Measurements from ENCODE around the gene FCMR.

The FCMR gene

DNA sequence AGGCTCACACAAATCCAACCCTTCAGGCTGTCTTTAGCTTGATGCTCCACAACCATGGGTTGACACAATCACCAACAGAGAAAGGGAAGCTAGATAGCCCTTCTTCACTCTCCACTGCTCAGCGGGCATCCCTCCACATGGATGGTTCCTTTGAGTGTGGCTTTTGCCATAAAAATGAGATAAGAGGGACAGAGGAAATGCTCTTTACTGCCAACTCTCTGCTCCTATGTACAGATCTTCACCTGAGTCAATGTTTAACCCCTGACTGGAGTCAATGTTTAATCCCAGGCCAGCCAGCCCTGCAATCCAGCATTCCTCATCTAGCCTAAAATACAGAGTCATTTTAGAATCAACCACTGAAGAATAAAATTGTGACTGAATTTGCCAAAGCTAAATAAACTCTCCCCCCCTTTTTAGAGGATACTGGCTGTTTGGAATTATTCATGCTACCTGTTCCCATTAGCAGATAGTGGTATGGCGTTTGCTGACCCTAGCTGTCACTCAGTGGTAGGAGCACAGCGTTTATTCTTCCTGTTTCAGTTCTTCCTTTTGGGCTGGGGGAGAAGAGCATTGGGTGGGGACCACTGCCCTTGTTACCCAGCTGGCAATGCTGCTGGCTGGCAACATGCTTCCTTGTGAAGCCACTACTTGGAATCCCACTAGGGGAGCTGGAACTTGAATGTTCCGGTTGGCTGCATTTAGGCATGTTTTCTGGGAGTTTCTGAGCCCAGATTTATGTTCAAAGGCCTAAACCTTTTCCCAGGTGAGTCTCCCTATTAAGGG, 29.8 kb upstream of the FCMR start:
- no peak for DNase-seq (ENCODE audit: low read depth in 3 of 3, low spot score in 1 of 3)

DNA sequence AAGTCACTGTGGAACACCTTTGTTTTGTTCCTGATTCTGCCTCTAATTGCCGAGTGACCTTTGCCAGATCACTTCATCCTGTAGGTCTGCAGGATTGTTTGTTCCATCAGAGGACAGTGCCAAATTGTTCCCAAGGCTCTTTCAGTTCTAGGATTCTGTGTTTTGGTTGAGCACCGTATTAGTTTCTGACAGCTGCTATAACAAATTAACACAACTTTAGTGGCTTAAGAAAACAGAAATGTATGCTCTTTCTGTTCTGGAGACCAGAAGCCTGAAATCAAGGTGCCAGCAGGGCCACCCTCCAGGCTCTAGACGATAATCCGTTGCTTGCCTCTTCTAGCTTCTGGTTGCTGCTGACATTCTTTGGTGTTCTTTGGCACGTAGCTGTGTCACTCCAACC, 27.9 kb upstream of the FCMR start:
- DNase-seq (ENCODE audit: low read depth in 3 of 3, low spot score in 1 of 3): no peak

DNA sequence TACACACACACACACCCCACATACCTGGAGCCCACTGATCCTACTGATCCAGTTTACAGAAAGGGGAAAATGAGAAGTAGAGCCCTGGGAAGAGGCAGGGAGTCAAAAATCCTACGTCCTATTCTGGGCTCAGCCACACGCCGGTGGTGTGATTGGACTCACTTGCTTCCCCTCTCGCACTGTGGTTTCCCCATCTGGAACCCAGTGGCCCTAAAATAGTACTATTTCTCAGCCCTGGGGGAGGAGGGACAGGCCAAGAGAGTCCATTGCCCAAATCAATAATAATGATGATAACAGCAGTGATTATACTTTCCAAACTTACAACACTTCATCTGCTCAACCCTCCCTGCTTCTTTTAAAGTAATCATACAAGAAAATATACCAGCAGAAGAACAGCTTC, 27.5 kb upstream of the FCMR start:
- DNase-seq (ENCODE audit: low read depth in 3 of 3, low spot score in 1 of 3): no peak

DNA sequence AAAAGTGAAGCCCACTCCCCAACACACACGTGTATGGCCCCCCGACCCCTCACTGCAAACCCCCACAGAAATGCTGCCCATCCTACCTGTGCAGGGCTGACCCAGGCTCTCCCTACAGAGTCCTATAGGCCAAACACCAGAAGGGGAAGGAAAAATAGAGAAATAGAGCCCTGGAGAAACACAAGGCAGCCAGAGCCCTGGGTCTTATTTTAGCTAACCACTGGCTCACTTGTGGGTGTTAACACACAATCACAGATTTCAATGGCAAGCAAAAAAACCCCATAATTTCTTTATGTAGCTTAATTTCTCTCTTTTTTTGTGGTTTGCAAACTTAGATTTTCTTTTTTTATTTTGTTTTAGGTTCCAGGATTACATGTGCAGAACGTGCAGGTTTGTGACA, 25.5 kb upstream of the FCMR start:
- no peak for DNase-seq (ENCODE audit: low read depth in 3 of 3, low spot score in 1 of 3)

DNA sequence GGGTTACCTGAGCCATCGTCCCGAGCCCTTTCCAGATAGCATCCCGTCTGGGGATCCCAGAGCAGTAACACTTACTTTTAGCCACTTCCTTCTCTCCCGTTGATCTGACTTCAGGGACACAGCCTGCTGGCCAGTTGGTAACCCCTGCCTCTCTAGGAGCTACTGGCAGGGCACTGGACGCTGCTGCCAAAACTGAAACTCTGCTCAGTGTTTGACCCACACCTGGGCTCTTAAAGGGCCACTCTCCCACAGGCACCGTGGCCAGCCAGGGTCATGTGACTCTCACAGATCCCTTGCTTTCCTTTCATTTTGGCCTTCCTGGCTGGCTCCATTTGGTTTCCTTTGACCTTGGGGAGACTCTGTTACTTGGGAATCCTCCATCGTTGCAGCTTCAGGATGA, 24.5 kb upstream of the FCMR start, which contains the start of gene PIGR:
PIGR (minus strand) TSS at position 206 of the 400 bp plus-strand sequence. CDS start 5,935 bp downstream, outside the sequence.
- DNase-seq (ENCODE audit: low read depth in 3 of 3, low spot score in 1 of 3): no peak

DNA sequence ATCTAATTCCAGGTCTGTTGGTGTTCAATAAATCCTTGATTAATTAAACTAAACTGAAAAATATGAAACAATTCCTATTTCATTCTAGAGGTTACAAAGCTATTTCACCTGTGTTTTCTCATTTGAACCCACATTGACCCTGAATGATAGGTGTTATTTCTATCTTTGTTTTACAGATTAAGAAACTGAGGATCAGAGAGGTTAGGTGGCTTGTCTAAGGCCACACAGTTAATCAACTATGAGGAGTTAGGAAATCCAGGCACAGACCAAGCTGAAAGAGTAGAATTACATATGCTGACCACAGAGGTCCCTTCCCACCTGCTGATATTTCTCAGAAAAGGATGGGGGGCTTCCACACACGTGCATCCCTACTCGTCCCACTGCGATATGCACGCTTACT, 24.0 kb upstream of the FCMR start:
- DNase-seq (ENCODE audit: low read depth in 3 of 3, low spot score in 1 of 3): no peak

DNA sequence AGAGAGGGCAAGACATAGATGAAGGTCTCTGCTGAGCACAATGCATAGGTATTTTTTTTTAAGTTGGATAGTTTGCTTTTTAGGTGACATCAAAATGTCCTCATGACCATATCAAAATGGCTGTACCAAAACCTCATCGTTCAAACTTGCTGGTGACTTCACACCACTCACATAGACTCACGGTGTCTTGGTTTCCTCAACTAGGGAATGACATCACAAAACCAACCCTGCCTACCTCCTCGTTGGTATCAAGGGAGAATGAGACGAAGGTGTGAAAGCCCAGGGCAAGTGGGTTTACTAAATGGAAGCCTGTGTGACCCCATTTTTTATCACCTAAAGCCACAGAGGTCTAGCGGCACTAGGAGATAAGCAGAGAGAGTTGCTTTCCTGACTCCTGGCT, 23.0 kb upstream of the FCMR start:
- no peak for DNase-seq (ENCODE audit: low read depth in 3 of 3, low spot score in 1 of 3)

DNA sequence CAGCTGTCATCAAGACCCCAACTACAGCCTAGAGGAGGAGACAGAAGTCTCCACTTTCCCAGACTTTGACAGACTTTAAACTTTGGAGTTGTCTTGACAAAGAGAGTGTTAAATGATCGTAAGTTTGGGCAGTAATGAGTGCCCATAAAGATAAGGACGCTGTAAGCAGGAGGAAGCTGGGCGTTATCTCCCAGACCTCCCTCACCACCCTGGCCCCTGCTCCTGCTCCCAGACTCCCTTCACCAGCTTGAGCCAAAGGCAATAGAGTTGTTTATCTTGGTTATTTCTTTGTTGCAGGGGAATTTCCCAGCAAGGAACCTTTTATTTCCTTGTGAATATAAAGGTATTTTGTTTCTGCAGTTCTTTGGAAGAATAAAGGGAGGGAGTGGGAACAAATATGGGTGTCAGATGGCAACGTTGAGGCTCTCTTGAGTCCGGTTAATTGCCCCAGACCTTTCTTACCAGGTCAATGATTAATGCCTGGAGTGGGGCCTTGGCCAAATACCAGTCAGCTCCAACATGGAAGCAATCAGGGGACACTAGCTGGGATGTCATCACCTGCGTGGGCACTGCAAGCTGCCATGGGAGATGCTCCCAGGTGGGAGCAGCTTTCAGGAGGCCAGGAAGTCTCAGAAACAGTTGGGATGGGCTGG, 20.2 kb upstream of the FCMR start:
- DNase-seq (ENCODE audit: low read depth in 3 of 3, low spot score in 1 of 3): no peak

DNA sequence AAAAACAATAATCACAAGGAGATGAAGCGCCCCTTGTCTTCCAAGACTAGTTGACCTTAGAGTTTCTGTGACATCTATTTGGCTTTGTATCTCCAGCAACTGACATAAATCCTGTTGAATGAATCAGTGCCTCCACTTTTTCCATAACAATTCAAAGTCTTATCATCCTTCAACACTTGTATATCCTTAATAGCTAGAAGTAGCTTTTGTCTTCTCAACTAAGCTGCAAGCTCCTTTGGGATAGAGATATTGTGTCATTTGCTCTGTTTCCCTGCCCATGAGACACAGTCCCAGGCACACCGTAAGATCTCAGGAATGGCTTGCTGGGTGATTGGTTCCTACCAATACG, 18.8 kb upstream of the FCMR start:
- DNase-seq (ENCODE audit: low read depth in 3 of 3, low spot score in 1 of 3): no peak

DNA sequence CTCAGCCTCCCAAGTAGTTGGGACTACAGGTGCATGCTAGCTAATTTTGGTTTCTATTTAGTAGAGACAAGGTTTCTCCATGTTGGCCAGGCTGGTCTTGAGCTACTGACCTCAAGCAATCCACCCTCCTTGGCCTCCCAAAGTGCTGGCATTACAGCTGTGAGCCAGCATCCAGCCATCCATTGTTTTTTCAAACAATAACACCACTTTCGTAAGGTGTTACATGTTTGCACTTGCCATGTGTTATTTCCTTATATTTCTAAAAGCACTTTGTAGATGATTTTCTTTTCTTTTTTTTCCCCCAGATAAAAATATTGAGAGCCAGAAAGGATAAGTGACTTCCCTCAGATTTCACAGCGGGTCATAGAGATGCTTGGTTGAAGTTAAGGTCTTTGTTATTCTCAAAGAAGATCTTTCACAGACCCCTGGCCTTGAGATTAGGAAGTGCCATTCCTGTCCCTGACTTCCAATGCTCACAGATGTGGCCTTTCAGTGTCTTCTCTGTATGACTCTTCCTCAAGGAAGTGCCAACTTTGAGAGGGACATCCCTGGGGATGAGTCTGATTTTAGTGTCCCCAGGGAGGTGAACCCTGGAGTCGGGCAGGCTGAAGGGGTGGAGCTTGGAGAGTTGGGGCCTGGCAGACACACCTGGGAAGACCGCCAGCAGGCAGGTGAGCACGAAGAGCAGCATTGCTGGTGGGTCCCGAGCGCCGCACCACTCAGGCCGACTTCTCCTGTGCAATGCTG, 18.3 kb upstream of the FCMR start:
- DNase-seq (ENCODE audit: low read depth in 3 of 3, low spot score in 1 of 3): no peak

DNA sequence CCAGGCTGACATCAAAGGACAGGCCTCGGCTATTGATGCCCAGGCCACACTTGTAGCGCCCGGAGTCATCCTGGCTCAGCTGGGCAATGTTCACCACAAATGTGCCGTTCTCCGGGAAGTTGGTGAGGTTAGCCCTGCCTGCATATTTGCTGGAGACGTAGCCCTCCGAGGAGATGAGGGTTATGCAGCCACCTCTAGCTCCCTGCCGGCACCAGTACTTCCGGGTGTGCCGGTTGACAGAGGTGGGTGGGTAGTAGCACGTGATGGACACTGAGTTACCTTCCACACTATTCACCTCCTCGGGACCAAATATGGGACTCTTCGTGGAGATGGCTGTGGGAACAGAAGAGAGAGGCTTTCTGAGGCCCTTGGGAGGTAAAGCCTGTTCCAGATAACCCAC, 17.4 kb upstream of the FCMR start:
- no peak for DNase-seq (ENCODE audit: low read depth in 3 of 3, low spot score in 1 of 3)

DNA sequence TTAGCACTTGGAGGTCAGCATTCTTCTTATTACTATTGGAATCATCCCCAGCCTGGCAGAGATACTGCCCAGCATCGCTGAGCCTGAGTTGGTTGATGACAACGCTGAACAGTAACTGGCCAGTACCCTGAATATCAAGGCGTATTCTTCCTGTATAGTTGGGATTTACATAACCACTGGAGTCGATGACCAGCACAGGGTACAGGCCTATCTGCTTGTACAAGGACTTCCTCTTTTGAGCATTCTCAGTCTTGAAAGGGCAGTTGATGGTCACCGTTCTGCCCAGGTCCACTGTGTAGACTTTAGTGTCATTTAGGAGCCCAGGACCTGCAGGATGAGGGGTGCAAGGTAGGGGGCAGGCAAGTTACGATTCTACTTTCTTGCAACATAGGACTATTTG, 15.7 kb upstream of the FCMR start:
- DNase-seq (ENCODE audit: low read depth in 3 of 3, low spot score in 1 of 3): no peak

DNA sequence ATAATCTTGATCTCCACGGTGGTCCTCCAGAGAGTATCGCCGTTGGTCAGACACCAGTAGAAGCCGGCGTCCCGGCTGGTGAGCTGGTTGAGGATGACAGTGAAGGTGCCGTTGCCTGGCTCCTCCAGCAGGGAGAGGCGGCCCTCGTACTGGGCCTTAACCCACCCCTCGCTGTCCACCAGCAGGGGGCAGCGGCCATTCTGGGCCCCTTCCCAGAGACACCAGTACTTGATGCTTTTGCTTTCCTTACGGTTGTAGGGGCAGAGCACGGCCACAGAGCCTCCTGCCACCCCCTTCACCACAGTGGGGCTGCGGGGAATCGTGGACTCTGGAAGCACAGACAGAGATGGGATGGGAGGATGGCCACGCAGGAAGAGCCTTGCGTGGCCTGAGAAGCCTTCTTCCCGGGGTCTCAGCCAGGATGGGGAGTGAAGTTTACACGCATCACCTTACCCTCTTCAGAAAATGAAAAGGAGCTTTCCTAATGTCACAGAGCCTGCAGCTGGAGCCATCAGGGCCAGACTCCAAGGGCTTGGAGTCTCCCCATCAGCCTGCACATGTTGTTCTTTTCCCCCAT, 13.8 kb upstream of the FCMR start:
- DNase-seq (ENCODE audit: low read depth in 3 of 3, low spot score in 1 of 3): no peak

DNA sequence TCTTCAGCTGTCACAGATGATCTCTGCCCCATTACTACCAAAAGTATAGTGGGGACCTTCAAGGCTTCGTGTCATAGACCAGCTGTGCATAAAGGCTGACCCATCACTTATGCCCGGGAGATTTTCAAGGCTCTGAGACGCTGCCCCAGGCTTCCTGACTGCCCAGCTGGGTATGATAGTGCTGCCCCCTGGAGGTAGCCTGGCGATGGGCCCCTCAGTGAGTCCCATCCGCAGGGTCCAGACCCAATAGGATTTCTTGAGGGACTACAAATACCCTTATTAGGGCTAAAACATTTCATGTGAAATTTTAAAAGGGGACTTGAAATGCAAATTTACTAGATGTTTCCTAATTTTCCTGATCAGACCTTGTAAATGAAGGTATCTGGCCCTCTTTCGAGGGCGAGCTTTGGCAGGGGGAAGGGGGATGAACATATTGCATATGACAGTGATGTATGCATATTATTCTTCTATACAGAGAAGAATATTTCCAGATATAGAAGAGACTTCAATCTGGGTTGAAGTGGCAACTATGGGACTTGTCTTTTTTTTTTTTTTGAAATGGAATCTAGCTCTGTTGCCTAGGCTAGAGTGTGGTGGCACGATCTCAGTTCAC, 11.7 kb upstream of the FCMR start:
- DNase-seq (ENCODE audit: low read depth in 3 of 3, low spot score in 1 of 3): peak in 2 of 3 donors; percentile 52 to 64

DNA sequence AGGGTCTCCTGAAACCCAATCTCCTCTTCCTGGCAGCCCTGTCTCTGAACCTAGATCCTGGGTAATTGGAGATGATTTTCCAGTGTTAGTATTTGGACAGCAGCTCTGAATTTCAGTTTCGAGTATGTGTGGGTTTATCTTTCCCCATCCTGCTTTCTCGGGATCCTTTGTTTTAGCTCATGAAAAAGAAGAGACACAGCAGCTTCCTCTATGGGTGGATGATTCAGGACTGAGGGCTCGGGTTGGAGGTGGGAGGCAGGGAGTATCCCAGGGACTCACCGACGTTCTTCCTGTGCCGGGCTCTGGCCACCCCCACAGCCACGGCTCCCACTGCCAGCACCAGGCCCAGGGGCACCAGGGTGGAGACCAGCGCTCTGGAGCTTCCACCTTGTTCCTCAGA, 10.4 kb upstream of the FCMR start:
- DNase-seq (ENCODE audit: low read depth in 3 of 3, low spot score in 1 of 3): no peak

DNA sequence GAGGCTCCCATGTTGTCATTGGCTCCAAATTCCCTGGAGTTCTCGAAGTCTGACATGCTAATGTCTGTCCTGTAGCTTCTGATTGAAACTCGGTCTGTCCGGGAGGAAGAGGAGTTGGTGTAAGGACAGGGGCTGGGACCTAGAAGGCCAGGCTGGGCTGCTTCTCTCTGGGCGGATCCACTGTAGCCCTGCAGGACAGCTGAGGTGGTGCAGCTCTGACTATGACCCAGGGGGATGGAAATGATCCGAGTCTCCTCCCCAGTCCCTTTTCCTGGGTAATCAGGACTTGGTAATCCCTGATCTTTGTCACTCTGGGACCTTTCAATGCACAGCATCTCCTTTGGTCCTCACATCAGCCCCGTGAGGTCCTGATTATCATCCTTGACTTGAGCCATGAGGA, 10.0 kb upstream of the FCMR start:
- DNase-seq (ENCODE audit: low read depth in 3 of 3, low spot score in 1 of 3): no peak

DNA sequence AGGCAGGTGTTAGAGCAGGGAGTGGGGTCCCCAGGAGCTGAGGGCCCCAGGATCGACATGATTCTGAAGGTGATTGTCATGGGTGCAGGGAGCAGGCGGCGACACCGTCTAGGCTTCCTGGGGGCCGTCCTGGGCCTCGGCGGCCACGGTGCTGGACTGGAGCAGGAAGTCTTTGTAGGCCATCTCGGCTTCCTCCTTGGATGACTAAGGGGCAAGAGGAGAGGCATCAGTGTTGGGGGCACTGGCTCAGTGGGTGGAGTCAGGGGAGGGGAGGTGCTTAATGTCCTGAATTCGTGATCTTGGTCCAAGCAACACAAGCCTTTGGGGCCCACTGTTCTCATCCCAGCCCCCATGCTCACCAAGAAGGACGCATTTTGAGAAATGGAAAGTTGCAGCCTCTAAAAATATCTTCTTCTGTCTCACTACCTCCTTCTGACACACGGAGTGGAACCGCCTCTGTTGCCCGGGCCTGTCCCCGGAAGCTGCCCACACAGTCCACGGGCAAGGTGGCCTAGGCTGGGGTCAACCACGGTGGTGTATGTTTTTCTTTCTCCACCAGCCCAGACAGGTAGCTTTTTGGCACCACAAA, 8.6 kb upstream of the FCMR start:
- DNase-seq (ENCODE audit: low read depth in 3 of 3, low spot score in 1 of 3): no peak

DNA sequence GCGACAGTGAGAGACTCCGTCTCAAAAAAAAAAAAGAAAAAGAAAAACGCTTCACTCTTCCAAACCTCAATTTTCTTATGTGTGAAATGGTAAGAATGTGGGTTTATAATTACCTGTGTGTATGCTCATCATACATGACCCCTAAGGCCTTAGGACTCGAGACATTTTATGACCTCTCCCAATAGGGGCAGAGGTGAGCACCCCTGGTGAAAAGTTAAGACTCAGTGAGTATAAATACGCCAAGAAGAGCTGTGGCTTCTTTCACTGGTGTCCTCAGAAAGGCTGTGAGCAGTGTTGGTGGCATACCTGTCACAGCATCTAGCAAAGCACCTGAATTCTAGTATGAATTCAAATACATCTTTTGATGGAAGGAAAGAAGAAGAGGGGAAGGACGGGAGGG, 7.8 kb upstream of the FCMR start:
- no peak for DNase-seq (ENCODE audit: low read depth in 3 of 3, low spot score in 1 of 3)

DNA sequence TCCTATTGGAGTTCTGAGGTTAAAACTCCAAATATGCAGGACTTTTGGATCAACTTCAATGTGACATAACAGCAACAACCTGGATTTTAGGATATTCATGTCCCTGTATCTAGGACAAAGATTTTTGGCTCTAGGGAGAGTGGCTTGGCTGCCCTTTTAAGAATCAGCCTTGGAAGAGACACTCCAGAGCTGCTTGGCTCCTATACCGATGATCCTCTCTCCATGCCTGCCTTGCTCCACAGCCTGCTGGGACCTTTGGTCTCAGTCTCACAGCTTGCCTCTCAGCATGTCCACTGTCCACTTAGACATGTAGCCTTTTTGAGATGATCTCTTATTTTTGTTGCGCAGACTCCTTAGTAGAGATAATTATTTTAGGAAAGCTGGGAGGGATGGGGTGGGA, 4.5 kb upstream of the FCMR start:
- no peak for DNase-seq (ENCODE audit: low read depth in 3 of 3, low spot score in 1 of 3)

DNA sequence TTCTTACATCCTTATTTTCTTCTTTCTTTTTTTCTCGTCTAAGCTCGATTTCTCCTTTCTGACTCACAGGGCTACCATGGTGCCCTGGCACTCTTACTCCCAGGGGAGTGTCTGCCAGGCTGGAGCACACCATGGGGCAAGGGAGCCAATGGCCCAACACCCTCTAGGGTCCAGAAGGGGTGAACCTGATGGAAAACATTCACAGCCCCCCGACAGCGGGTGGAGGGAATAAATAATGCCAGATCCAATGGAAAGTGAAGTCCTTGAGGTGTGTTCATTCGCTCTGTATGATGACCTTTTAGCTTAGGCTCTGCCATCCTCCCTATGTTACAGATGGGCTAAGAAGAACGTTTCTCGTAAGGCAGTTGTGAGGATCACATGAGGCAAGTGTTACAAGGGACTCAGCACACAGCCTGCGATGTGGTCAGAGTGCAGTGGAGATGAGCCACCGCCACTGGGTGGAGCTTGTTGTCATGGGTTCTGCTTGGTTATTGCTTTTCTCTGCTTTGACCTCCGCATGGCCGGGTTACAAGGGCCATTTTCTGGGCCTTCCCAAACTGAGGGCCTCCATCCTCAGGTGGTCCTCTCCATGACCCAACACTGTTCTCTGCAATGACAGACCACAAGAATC, 3.5 kb upstream of the FCMR start:
- DNase-seq (ENCODE audit: low read depth in 3 of 3, low spot score in 1 of 3): no peak
